Neural progenitor cell (in vitro differentiated cells): ENCODE results near the gene BACH1.

Experiments
- CTCF ChIP-seq: fragments of 200-600 bp; sonication (generic); IDR thresholded peaks from 2 replicates; pipeline ENCODE4 v1.5.1; 2017; ENCODE audit warnings: antibody characterized with exemption, mild to moderate bottlenecking
- EZH2 ChIP-seq: fragments of 200-600 bp; sonication (generic); IDR thresholded peaks from 2 replicates; pipeline ENCODE4 v1.6.1; 2017; ENCODE audit warnings: antibody characterized with exemption, mild to moderate bottlenecking, moderate library complexity
- EZH2phosphoT487 ChIP-seq: fragments of 200-600 bp; sonication (generic); IDR thresholded peaks from 2 replicates; pipeline ENCODE4 v1.6.1; 2017; ENCODE audit warnings: antibody characterized with exemption

- TF ChIP-seq CTCF: no peak
- no peak for TF ChIP-seq EZH2
- no peak for TF ChIP-seq EZH2phosphoT487
Measured at GRCh38 chr21:29321217-29321616, 22.5 kb downstream of the BACH1 start.
